B cell (primary cell): ENCODE measurements around the gene USP2.

Experiments
- CTCF ChIP-seq: fragments of 200-600 bp; IDR thresholded peaks from one replicate; pipeline ENCODE4 v1.8.0; 2022; ENCODE audit warnings: antibody characterized with exemption, mild to moderate bottlenecking
- EZH2 ChIP-seq: IDR thresholded peaks from 2 replicates; pipeline ENCODE4 v1.6.1; 2012; ENCODE audit warnings: borderline replicate concordance, low read depth, mild to moderate bottlenecking, moderate library complexity, low read length; ENCODE audit not compliant: insufficient read depth, poor library complexity, severe bottlenecking

DNA sequence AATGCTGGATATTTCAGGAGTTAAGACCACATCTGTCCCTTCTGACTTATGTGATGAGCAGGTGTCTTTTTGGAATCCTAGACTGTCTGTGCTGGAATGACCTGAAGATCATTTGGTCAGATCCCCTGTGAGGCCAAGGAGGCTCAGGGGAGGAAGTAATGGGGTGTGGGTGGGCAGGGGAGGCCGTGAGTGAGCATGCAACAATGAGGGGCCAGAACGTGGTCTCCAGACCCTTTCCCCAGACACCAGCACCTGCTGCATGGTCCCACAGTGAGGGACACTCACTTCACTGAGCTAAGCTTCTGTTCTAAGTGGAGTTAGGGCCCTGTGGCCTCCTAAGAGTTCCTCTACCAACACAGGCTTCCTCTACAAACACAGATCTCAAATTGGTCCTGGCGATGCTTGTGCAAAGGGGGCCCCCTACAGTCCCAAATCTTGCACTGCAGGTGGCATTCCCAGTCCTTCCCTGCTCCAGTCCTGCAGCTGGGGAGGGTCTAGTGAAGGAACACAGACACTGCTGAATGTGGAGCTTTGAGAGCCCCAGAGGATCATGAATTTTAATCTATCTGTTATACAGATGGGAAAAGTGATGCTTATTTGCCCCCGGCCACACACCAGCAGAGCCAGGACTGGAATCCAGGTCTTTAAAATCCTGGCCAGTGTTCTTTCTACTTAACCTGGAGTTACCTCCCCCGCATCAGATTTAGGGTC lies 7.4 kb downstream of the USP2 start:
- TF ChIP-seq CTCF (peak; percentile 68), EZH2 (no peak)
